Measurements from ENCODE around the gene ZMIZ1.

DNA sequence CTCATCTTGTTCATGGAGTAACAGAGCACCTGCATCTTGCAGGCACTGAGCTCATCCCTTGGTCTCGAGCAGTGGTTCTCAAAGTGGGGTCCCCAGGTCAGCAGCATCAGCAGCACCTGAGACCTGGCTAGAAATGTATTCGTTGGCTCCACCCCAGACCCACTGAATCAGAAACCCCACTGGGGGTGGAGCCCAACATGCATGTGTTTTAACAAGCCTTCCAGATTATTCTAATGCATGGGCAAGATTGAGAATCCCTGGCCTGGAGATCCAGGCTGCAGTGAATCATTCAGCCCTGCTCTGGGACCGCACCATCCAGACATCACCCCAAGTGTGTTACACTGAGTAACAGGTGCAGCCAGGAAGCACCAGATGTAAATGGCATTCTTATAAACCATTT lies 193.4 kb downstream of the ZMIZ1 start:
- TF ChIP-seq POLR2A (IDR thresholded peaks at IDR 0.05) (no peak), CTCF (IDR thresholded peaks at IDR 0.05 in 4 of 5, conservative IDR thresholded peaks at IDR 0.05 in 1 of 5) (no peak)

All from gastrocnemius medialis (tissue), 4 donors.